Tibial artery (tissue), 4 donors: ENCODE measurements around the gene PSMF1.

Source experiments
- DNase-seq, 2 donors: peaks; one replicate each; pipeline ENCODE4 v3.0.0-alpha.2; 2019
- H3K27ac ChIP-seq, 2 donors: fragments of 200-600 bp; sonication (generic) in 1 of 2; 1 replicate in 1 of 2; 2 replicates in 1 of 2; pipeline ENCODE4 v1.5.1; 2018 to 2019; ENCODE audit warnings: mild to moderate bottlenecking in 1 of 2
- H3K27me3 ChIP-seq, 2 donors: fragments of 200-600 bp; sonication (generic) in 1 of 2; one replicate each; pipeline versions ENCODE4 v1.5.1 to v1.6.0; 2016 to 2019
- H3K36me3 ChIP-seq, 3 donors: fragments of 200-600 bp; sonication (generic) in 2 of 3; one replicate each; pipeline ENCODE4 v1.5.1; 2016 to 2019; ENCODE audit warnings: mild to moderate bottlenecking in 2 of 3
- H3K4me1 ChIP-seq, 4 donors: fragments of 200-600 bp; sonication (generic) in 2 of 4; 1 replicate in 3 of 4; 2 replicates in 1 of 4; pipeline ENCODE4 v1.5.1; 2016 to 2019
- H3K4me3 ChIP-seq, 2 donors: fragments of 200-600 bp; sonication (generic) in 1 of 2; 1 replicate in 1 of 2; 2 replicates in 1 of 2; pipeline ENCODE4 v1.5.1; 2018 to 2019; ENCODE audit warnings: mild to moderate bottlenecking in 2 of 2
- H3K9me3 ChIP-seq, 3 donors: fragments of 200-600 bp; sonication (generic) in 1 of 3; one replicate each; pipeline ENCODE4 v1.5.1; 2016 to 2019
- intact Hi-C: fragments of 100-400 bp; cut with DNase I; formaldehyde crosslinking; loops from one replicate; pipeline ENCODE4 v1.15.0; 2023; ENCODE audit warnings: low total_unique reads
- TF ChIP-seq, protein P1 (sequence below), 2 experiments: fragments of 200-600 bp in 1 of 2; fragments of 450-650 bp in 1 of 2; IDR thresholded peaks; one replicate each; pipeline ENCODE4 v1.5.1; 2017 to 2019; ENCODE audit warnings: antibody characterized with exemption in 2 of 2, mild to moderate bottlenecking in 1 of 2, moderate library complexity in 1 of 2

The PSMF1 gene

DNA sequence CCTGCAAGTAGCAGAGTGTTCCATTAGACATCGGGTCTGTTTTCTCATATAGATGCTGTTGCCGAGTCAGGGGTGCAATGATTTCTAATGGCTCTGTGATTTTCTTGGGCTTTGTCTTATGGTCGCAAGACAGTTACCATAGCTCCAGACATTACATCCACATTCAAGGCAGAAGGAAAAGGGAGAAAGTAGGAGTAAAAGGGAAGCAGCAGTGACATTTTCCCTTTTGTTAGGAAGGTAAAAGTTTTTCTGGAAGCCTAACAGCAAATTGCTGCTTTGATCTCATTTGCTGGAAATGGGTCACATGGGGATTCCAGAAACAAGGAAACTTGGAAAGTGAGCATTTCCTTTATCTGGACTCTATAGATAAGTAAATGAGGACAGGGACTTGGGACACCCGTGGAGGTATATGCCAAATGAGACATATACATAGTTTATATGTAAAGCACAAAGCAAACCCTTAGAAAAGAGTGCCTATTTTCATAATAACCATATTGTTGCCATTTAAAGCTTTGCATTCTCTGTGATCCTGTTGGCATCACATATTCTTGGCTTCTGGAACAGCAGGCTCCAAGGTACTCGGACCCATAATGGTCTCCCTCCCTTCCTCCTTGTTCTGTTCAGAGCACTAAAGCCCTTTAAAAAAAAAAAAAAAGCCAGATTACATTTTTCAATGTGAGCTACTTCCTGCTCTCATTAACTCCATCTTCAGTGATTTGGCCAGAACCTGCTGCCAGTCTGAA lies 84.5 kb downstream of the PSMF1 start, which contains the start of gene C20orf202:
TSS of gene C20orf202 (plus strand) at position 693 of the 743 bp plus-strand sequence. CDS start 132 bp downstream, outside the sequence.
- TF ChIP-seq, protein P1, sequence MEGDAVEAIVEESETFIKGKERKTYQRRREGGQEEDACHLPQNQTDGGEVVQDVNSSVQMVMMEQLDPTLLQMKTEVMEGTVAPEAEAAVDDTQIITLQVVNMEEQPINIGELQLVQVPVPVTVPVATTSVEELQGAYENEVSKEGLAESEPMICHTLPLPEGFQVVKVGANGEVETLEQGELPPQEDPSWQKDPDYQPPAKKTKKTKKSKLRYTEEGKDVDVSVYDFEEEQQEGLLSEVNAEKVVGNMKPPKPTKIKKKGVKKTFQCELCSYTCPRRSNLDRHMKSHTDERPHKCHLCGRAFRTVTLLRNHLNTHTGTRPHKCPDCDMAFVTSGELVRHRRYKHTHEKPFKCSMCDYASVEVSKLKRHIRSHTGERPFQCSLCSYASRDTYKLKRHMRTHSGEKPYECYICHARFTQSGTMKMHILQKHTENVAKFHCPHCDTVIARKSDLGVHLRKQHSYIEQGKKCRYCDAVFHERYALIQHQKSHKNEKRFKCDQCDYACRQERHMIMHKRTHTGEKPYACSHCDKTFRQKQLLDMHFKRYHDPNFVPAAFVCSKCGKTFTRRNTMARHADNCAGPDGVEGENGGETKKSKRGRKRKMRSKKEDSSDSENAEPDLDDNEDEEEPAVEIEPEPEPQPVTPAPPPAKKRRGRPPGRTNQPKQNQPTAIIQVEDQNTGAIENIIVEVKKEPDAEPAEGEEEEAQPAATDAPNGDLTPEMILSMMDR (IDR thresholded peaks at IDR 0.05) = no peak
- Histone ChIP-seq H3K9me3 (no peaks in the 10 kb centered on the region), H3K36me3 (no peaks in the 10 kb centered on the region), H3K4me1 (no peaks in the 10 kb centered on the region), H3K27ac (no peak within 1 kb of the TSS), H3K4me3 (no peak within 1 kb of the TSS), H3K27me3 (peaks cover 0 to 5% of the 10 kb centered on the region in 2 donors)
- intact Hi-C loops = no loop called here
- no peak for DNase-seq

DNA sequence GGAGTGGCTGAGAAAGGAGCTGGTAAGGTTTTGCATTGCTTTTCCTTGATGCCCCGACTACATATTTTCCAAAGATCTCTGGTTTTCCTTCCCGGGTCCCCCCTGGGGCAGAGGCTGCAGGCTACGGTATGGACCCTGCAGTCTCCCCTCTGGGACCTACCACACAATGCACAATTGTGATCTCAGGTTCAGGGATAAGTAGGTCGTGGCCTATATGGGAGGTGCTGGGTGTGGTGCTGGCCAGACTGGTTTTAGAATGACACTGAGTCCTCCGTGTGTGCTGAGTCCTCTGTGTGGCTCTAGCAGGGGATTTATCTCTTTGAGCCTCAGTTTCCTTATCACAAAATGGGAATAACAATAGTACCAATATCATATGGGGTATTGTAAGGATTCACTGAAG lies 85.2 kb downstream of the PSMF1 start:
- Histone ChIP-seq H3K9me3 (no peaks in the 10 kb centered on the region), H3K4me3 (no peak overlapping the region), H3K27me3 (peaks cover 0 to 5% of the 10 kb centered on the region in 2 donors), H3K36me3 (no peaks in the 10 kb centered on the region), H3K4me1 (no peaks in the 10 kb centered on the region), H3K27ac (no peak overlapping the region)
- DNase-seq = no peak
- TF ChIP-seq, protein P1 (IDR thresholded peaks at IDR 0.05) = no peak
- intact Hi-C loops = no loop called here

DNA sequence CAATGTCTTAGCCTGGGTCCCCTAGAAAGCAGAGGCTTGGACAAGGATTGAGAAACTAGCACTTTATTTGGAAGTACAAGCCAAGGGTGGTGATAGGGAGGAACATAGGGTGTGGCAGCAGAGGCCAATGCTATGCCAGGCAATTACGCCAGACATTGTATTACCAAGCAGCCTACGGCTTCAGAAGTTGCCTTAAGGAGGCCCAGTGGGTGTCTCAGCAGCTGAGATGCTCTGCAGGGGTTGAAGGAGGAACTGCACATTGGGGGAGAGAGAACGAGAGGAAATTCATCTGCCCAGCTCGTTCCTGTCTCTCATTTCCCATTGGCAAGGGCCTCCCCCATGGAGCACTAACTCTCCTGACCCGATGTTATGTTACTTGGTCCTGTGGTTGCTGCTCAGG lies 85.7 kb downstream of the PSMF1 start:
- peak in 1 of 2 donors; percentile 13 for DNase-seq
- H3K27me3 ChIP-seq = peaks cover 0 to 5% of the 10 kb centered on the region in 2 donors
- no peaks in the 10 kb centered on the region for H3K9me3 ChIP-seq
- no peaks in the 10 kb centered on the region for H3K36me3 ChIP-seq
- no peak overlapping the region for H3K4me3 ChIP-seq
- H3K4me1 ChIP-seq = no peaks in the 10 kb centered on the region
- intact Hi-C loops = no loop called here
- TF ChIP-seq, protein P1 (IDR thresholded peaks at IDR 0.05) = no peak
- H3K27ac ChIP-seq = no peak overlapping the region

DNA sequence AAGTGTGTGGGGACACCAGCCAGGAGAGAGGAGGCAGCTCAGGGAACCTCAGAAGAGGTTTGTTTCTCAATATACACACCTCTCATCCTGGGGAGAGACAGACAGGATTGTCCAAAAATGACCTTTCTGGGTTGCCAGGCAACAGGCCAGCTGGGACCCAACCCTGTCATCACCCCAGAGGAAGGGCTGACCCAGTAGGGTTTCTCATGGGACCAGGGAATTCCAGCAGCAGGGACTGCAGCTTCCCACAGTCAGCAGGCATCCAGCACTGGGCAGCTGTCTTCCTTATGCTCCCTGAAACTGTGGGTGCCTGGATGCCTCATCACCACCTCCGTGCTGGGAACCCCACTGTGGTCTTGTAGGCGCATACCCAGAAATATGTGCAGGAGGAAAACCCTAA lies 86.2 kb downstream of the PSMF1 start:
- no peak overlapping the region for H3K4me3 ChIP-seq
- H3K36me3 ChIP-seq = no peaks in the 10 kb centered on the region
- no peaks in the 10 kb centered on the region for H3K4me1 ChIP-seq
- intact Hi-C loops = no loop called here
- TF ChIP-seq, protein P1 (IDR thresholded peaks at IDR 0.05) = no peak
- DNase-seq = no peak
- no peak overlapping the region for H3K27ac ChIP-seq
- peaks cover 0 to 5% of the 10 kb centered on the region in 2 donors for H3K27me3 ChIP-seq
- no peaks in the 10 kb centered on the region for H3K9me3 ChIP-seq

DNA sequence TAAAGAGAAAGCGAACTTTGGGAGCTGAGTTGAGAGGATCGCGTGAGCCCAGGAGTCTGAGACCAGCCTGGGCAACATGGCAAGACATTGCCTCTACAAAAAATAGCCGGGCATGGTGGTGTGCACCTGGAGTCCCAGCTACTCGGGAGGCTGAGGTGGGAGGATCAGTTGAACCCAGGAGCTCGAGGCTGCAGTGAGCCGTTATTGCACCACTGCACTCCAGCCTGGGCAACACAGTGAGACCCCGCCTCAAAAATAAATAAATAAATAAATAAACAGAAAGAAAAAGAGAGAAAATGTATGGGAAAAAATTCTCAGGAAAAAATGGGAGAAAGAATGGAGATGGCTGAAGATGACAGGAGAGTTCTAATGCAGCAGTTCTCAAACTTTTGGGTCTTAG lies 87.4 kb downstream of the PSMF1 start:
- DNase-seq = no peak
- no peaks in the 10 kb centered on the region for H3K4me1 ChIP-seq
- H3K27me3 ChIP-seq = peaks cover 0 to 5% of the 10 kb centered on the region in 2 donors
- no peak overlapping the region for H3K27ac ChIP-seq
- no peaks in the 10 kb centered on the region for H3K9me3 ChIP-seq
- TF ChIP-seq, protein P1 (IDR thresholded peaks at IDR 0.05) = no peak
- intact Hi-C loops = no loop called here
- H3K36me3 ChIP-seq = no peaks in the 10 kb centered on the region
- no peak overlapping the region for H3K4me3 ChIP-seq
